Frontal cortex (tissue), 4 donors: ENCODE measurements around the gene SPAG7. TPM values are rescaled to one million over a fixed set of nuclear protein-coding genes. Genes with fewer than 3 reads are reported as not detected.
A peak's percentile ranks its signal among the peaks of the same experiment; 100 is the strongest.

Source experiments
- DNase-seq, 2 donors: peaks; one replicate each; pipeline ENCODE4 v3.0.0; 2012; ENCODE audit warnings: low spot score in 2 of 2
- FAIRE-seq: peaks from 2 replicates; lab custom pipeline; 2012; peaks lifted over from hg19 to GRCh38; lab: Jason Lieb, UNC
- total RNA-seq: library from RNA; depleted of rRNA; stranded (reverse); fragments of >200 nt; gene quantifications from one replicate; pipeline ENCODE4 v1.2.3, GENCODE V29; 2014
- donor health status: control.
- donor health status: control.
- donor health status: control.

The SPAG7 gene
- total RNA-seq, 1 donor from 2014 or later = 27.7 TPM

DNA sequence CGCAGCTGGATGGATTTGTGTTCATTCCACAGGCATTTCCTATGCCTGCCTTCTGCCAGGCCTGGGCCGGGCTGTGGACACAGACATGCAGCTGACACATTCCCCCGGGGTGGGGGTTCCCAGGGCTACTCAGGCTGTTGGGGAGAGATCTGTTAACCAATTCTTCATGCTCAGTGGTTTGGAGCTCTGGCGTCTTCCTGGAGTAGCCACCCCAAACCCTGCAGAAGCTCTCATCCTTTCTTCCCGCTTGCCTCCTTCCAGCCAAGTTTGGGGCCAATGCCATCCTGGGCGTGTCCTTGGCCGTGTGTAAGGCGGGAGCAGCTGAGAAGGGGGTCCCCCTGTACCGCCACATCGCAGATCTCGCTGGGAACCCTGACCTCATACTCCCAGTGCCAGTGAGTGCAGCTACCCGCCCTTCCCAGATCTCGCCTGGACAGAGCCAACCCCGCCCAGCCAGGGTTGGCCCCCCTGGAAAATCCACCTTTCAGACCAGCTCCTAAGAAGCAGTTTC is 14.1 kb downstream of the SPAG7 start:
- DNase-seq = no peak
- FAIRE-seq = no peak

DNA sequence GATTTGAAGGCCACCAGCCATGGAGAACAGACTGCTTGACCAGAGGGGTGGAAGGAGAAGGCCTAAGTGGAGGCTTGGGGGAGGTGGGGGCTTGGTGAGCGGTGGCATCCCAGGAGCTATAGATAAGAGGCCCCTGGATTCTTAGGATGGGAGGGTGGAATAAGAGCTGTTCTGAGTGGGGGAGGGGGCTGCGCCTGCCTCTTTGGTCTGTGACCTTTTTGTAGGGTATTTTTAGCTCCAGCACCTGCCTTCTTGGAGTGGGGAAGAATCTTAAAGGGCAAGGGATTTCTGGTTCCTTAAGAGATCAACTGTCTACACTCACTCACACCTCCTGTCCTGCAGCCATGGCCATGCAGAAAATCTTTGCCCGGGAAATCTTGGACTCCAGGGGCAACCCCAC is 16.1 kb downstream of the SPAG7 start:
- DNase-seq = no peak
- no peak for FAIRE-seq

DNA sequence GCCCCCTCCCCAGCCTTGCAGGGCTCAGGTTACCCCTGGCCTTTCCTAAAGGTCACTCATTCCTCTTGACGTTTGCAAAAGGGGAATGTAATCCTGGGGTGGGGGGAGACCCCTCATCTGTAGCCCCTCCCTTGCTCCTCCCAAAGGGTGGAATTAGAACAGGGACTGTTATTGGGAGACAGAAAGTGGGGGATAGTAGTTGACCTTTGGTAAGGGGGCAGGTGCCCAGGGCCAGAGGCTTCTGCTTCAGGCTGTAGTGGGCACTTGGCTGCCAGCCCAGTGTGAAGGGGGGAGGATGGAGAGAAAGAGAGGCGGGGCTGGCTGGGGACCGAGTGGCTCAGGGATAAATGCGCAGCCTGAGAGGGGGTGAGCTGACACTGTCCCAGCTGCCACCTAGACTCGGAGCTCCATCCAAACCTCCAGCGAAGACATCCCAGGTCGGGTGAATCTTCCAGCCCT is 16.8 kb downstream of the SPAG7 start, which contains the start of gene ENO3:
Gene ENO3, plus strand, starts transcription at position 374 of the 459 bp plus-strand sequence. CDS start 711 bp downstream, outside the sequence.
- FAIRE-seq (no peak), DNase-seq (no peak)

DNA sequence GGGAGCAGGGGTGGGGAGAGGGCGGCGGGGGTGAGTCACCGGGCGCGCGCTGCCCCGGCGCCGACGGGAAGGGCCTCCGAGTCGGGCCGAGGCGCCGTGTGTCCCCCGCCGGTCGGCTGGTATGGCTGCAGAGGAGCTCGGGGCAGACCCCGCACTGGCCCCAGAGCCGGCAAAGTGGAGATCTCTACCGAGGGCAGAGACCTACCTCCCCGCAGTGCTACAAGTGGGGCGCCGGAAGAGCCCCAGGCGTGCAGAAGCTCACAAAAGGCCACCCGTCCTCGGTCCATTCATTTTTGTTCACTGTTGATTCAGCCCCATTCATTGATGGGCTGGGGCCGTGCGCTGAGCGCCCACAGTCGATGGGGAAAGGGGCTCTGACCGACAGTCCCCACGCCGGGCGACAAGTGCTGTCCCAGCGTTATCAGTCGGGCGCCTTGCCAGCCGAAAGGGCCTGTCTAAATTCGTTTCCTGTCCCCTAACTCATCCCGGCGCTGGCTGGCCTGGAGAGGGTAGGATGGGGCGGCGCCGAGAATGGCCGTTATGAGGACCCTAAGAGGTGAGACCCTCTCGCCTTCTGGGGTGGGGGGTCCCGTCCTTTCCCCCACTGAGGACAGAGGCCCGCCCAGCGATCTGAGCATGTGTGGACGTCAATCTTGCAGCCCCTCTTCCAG is 17.4 kb downstream of the SPAG7 start:
- DNase-seq (no peak), FAIRE-seq (no peak)

DNA sequence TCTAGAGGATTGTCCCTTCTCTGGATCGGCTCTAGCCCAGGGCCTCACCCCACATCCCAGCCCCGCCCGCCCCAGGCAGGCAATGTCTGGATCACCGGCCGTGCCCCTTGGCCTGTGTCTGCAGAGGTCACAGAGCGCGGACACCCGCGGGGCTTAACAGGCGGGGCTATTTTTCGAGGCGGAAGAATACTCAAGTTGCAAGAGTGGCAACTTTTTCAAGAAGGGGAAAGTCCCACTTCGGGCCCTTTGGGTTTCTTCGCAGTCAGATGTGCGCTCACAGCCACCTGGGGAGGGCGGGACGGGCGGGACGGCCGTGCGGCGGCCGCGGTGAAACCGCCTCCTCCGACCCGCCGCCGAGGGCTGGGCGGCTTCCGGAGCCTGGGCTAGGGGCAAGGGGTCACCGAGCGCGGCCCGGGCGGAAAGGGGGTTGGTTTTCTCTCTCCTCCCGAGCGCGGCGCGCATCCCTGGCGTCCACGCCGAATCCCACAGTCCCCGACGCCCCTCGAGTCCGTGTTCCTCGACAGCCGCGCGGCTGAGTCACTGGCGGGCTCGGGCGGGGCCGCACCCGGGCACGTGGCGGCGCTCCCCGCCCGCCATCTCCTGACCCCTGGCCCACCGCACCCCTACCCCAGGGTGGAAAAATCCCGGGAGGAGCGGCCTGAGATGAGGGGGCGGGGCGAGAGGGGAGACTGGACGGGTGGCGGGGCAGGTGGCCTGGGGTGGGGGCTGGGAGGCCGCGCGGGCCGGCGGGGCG is 18.1 kb downstream of the SPAG7 start:
- peak; percentile 64 to 83 for DNase-seq
- no peak for FAIRE-seq

DNA sequence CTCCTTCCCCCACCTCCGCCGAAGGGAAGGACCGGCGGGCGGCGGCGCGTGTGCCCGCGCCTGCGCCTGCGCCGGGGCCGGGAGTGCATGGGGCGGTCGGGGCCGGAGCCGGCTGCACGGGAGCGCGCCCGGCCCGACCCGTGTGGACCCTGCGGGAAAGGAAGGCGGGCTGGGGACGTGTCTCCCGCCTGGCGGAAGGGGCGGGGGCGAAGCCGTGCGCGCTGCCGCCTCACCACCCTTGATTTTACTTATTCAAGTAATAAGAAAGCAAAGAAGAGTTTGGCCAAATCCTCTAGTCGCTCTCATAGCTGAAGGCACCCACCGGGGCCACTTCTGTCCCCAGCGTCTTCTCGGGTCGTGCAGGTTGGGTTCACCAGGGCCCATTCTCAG is 18.7 kb downstream of the SPAG7 start:
- no peak for FAIRE-seq
- peak; percentile 95 to 97 for DNase-seq

DNA sequence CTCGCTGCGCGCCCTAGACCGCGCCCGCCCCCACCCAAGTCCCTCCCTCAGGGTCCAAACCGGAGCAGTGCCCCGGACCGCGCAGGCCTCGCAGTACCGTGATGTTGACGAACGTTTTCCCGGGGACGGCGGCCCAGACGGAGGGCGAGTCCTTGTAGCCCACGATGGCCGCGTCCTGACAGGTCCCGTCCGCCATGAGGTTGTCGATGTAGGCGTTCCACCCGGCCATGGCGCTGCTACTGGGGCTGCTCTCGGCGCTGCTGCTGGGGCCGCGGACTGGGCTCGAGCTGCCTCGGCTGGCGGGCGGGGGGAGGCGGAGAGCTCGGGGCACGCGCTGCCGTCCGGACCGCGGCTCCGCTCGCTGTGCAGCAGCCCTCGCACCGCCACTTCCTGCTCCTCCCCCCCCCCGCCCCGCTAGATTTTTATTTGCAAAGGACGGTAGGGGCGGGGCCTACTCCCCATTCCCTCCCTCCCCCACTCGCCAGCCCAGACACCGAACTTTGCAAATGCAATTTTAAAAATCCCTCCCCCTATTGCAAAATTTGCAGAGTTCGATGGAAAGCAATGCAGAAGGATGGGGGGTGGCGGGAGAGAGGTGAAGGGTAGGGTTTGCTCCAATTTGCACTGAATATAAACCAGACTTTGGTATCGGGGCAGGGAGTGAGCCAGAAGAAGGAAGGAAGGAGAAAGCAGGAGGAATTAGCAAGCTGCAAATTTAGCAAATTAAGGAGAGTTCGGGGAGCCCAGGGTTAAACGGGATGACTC is 19.3 kb downstream of the SPAG7 start, which contains the start of gene PFN1:
Gene PFN1, minus strand, starts transcription at position 365 of the 765 bp plus-strand sequence. Its CDS starts 136 bp downstream, at position 229.
- FAIRE-seq (no peak), DNase-seq (peak; percentile 90 to 97)

DNA sequence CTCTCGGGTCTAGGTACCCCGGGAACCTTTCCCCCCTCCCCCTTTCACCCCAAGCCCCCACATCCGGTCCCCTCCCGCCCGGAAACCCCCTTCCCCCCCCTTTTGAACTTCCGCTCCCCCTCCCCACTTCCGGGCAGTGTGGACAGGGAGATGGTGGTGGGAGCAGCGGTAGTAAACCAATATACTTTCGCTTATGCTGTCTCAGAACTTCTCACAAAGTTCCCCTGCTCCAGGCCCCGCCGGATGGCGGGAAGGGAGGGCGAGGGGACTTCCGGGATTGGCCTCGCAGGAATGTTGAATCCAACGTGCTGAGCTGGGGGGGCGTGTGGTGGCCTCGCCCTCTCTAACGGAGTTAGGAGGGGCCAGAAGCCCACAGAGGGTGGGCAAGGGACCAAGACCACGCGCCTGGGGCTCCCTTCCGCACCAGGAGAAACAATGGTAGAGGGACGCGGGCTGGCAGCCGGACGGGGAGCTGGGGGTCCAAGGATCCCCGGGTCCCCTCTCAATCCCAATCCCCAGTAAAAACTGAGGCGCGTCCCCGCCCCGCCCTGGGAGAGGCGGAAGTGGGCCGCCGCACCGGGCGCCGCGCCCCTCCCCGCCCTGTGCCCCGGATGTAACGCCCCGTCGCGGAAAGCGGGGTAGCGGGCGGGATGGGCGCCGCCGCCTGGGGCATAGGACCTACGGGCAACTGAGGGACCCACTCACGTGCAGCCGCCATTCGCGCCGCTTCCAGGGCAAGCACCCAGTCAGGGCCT is 20.0 kb downstream of the SPAG7 start:
- DNase-seq = peak; percentile 70 to 71
- no peak for FAIRE-seq

DNA sequence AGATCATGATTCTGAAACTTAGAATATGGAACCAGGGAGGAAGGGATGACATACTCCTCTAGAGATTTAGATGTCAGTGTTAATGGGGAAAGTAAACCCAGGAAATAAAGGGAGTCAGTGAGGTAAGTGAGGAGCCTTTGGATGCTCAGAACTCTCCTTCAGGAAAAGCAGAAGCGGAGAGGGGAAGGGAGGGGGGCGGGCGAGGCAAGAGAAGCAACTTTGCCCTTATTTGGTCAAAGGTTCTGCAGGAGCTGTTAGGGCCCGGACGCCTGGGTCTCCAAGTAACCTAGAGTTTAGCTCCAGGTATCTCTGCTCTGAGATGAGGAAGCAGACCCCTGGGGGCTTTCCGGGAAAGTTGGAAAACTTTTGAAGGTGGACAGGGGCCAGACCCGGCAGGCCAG is 20.6 kb downstream of the SPAG7 start:
- DNase-seq (no peak), FAIRE-seq (no peak)

DNA sequence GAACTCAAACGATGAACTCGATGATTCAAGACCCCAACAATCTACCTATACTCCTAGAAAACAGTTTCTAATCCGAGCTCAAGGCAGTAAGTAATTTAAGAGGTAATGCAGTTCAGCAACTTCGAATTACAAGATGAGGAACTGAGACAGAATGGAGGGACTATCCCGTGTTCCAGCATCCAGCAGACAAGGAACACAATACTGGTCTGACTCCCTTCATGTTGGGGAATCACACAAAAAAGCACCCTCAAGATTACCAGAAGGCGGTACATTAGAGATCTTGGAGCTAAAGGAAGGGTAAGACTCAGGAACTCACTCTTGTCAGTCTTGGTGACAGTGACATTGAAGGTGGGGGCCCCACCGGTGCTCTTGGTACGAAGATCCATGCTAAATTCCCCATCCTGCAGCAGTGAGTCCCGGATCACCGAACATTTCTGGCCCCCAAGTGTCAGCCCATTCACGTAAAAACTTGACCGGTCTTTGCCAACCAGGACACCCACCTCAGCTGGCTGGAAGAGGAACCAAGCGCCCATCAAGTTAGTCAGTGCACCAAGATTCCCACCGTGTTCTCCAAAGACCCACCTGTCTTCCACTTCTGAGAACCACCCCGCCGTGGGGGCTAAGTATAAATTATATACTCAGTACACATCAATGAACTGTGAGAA is 21.2 kb downstream of the SPAG7 start:
- FAIRE-seq (no peak), DNase-seq (no peak)

DNA sequence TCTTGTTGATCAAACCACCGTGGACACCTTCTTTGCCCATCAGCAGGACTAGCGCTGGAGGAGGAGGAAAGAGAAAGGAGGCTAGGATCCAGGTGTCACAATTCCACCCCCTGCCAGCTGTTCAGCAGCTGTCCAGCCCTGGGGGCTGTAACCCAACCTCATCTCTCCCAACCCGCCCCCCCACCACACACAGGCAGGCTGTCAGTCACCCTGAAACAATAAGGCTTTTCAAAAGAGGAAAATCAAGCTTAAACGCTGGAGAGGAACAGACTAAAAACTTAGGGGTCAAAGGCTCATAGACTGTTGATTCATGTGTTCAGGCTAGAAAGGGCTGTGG is 21.7 kb downstream of the SPAG7 start:
- DNase-seq (no peak), FAIRE-seq (no peak)

DNA sequence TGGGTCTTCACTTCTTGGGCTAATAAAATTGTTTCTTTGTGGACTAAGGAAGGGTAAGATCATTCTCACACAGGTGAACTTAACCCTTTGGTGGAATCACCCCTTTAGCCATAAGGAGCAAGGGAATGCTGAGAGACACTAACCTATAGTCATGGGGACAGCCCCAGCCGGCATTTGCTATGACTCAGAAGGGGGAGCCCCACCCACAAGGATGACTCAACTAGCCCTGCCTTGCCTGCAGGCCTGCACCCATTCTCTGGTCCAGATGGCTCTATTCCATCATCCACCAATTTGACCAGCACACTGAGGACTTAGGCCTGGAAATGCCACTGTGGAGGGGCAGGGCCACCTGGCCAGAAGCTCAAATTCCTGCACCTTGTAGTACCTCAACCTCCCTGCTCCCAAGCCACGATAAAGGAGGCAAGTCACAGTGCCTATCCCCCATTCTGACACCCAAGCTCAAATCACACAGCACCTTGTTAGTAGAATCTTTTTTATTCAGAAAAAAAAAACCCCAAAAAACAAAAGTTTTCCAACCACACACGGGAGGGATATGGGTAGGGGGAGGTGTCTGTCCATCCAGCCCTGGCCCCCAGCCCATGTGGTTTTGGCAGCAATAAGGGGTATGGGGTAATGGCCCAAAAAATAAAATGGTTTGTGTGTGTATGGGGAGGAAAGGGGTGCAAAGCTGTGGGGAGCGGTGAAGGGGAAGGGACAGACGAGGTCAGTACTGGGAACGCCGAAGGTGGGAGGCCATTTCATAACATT is 22.3 kb downstream of the SPAG7 start:
- DNase-seq = peak in 1 of 2 donors; percentile 72
- no peak for FAIRE-seq

DNA sequence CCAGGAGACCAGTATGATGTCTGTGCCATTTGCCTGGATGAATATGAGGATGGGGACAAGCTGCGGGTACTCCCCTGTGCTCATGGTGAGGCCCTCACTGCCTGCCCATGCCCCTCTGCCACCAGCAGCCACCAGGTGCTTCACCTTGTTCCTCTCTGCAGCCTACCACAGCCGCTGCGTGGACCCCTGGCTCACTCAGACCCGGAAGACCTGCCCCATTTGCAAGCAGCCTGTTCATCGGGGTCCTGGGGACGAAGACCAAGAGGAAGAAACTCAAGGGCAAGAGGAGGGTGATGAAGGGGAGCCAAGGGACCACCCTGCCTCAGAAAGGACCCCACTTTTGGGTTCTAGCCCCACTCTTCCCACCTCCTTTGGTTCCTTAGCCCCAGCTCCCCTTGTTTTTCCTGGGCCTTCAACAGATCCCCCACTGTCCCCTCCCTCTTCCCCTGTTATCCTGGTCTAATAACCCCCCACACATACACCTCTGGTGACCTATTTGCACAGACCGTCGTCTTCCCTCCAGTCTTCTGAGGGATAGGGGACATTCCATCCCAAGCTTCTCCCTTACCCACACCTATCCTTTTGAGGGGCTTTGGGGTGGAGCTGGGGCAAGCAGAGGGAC is 23.0 kb downstream of the SPAG7 start:
- DNase-seq (no peak), FAIRE-seq (no peak)

DNA sequence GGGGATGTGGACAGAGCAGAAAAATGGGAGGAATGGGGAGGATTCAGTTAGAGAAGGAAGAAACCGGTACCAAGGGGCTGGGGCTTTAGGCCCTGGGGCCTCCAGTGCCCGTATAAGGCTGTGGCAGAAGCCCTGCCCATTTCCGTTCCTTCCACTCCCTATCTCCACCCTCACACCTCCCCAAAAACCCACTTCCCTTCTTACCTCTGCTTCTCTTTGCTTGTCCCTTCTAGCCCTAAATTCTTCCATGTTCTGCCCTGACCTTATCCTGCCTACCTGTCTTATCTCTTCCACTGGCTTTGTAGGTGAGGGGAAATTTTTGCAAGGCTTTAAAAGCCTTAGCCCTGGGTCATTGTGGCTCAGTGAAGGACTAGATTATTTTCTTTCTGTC is 23.5 kb downstream of the SPAG7 start:
- FAIRE-seq = no peak
- no peak for DNase-seq

DNA sequence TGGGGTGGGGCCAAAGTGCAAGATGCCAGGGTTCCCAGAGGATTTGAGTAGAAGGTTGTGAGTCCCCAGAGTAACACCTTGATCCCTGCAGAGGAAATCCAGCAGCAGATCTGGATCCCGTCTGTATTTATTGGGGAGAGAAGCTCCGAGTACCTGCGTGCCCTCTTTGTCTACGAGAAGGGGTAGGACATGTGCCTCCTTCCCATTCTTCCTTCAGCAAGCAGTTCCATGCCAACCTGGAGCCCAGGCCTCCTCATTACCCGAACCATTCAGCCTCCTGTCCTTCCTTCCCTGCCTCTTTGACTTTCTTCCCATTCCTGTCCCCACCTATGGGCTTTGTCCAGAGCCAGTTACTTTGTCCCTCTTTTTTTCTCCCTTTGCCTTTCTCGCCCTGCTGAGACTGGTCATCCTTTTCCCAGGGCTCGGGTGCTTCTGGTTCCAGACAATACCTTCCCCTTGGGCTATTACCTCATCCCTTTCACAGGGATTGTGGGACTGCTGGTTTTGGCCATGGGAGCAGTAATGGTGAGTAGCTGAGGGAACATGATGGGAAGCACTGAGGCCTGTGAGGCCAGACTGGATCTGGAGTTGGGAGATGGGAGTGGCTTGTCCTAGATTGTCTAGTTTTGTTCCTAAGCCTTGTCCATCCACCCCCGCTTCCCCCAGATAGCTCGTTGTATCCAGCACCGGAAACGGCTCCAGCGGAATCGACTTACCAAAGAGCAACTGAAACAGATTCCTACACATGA is 24.7 kb downstream of the SPAG7 start:
- FAIRE-seq (no peak), DNase-seq (no peak)

DNA sequence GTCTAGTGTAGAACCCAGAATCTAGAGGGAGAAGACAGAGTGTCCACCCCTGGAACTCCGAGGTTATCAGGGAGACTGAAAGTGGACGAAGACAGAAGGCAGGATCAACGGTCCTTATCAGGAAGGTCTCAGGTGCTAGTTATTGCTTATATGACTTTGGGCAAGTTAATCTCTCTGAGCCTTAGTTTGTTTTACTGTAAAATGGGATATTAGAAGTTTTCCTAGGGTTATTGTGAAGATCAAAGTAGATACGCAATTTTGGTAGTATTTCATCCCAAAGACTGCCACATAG is 26.4 kb downstream of the SPAG7 start:
- DNase-seq (no peak), FAIRE-seq (no peak)

DNA sequence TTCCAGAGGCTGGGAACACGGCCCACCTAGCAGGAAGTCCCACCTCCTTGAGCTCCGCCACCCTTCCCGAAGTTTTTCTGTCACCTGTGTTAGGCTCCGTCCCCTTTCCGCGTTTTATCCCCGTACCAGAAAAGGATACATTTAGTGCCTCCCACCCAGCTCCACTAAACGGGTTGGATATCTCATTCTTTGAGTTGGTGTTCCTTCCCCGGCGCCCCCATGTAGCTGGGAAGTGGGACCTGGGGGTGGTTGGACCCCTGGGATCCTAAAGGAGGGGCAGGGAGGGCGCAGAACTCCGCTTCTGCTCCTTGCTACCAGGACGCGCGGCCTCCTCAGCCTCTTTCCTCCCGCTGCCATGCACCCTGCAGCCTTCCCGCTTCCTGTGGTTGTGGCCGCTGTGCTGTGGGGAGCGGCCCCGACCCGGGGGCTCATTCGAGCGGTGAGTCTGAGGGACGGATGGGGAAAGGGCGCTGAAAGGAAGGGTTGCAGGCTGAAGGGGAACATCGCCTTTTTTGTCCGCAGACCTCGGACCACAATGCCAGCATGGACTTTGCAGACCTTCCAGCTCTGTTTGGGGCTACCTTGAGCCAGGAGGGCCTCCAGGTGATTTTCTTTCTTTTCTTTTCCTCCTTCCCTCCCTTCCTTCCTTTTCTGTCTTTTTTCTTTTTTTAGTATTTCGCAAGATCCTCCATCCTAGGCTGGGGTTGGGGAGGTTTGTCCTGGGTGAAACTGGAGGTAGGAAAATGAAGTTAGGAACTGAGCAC is 26.9 kb downstream of the SPAG7 start:
- FAIRE-seq (no peak), DNase-seq (peak in 1 of 2 donors; percentile 90)
